ENCODE data around the gene DECR2.

Gene DECR2

DNA sequence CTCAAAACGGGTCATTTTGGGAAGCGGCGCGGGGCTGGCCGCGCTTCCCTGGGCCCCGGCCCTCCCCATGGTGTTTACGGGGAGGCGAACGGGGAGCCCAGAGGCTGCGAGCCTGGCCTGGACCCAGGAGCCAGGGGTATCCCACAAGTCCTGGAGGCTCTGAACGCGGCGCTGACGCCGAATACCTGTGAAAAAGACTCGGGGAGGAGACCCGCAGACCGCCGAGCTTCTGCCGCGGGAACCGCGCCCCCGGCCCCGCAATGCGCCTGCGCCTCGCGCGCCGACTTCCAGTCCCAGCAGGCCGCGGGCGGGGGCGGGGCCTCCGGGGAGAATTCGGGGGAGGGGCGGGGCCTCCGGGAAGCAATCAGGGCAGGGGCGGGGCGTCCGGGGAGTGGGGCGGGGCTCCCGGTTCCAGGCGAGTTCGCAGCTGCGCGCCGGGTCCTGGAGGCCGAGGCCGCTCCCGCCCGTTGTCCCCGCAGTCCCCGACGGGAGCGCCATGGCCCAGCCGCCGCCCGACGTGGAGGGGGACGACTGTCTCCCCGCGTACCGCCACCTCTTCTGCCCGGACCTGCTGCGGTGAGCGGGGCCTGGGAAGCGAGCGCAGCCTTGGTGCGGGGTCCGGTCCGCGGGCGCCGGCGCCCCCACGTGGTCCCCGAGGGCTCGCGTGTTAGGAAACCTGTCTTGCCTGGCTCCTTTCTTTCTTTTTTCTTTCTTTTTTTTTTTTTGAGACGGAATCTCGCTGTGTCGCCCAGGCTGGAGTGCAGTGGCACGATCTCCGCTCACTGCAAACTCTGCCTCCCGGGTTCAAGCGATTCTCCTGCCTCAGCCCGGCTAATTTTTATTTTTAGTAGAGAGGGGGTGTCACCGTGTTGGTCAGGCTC lies at the start of gene DECR2:
TSS of gene DECR2 (plus strand) at position 418 of the 881 bp plus-strand sequence. CDS start at position 497, 79 bp downstream.
- no peaks in the 10 kb centered on the region for H3K9me3 ChIP-seq (ENCODE audit: control insufficient read depth, low read depth, low read length)
- H3K27ac ChIP-seq (ENCODE audit: low read length) = no peak within 1 kb of the TSS
- H3K4me3 ChIP-seq (ENCODE audit: low read length) = peak within 1 kb of the TSS; percentile 66
- H3K4me1 ChIP-seq (ENCODE audit: control insufficient read depth, low read depth, low read length) = peaks cover 1% of the 10 kb centered on the region
- peak within 1 kb of the TSS; percentile 63 for H3K9ac ChIP-seq (ENCODE audit: low read length)
- H3K27me3 ChIP-seq (ENCODE audit: control insufficient read depth, insufficient read depth, low read length) = no peaks in the 10 kb centered on the region
- peaks cover 15% of the 10 kb centered on the region for H3K36me3 ChIP-seq (ENCODE audit: control insufficient read depth, low read depth, low read length)

- no peak within 1 kb of the TSS for H3K27ac ChIP-seq (ENCODE audit: low read length)
- H3K36me3 ChIP-seq (ENCODE audit: control insufficient read depth, low read depth, low read length) = peaks cover 4% of the 10 kb centered on the region
- H3K4me3 ChIP-seq (ENCODE audit: low read length) = peak within 1 kb of the TSS; percentile 71
- no peaks in the 10 kb centered on the region for H3K27me3 ChIP-seq (ENCODE audit: control insufficient read depth, insufficient read depth, low read length)
- H3K4me1 ChIP-seq (ENCODE audit: control insufficient read depth, low read depth, low read length) = no peaks in the 10 kb centered on the region
- H3K9me3 ChIP-seq (ENCODE audit: control insufficient read depth, low read depth, low read length) = no peaks in the 10 kb centered on the region
- H3K9ac ChIP-seq (ENCODE audit: low read length) = peak within 1 kb of the TSS; percentile 50
Measured at GRCh38 chr16:352547-353403, 48.9 kb upstream of the DECR2 start, which contains the start of gene AXIN1. TSS of gene AXIN1 (minus strand) at chr16:352723. CDS start at chr16:347025, 5,698 bp downstream.

- Histone ChIP-seq H3K9me3 (ENCODE audit: control insufficient read depth, low read depth, low read length) (no peaks in the 10 kb centered on the region), H3K4me1 (ENCODE audit: control insufficient read depth, low read depth, low read length) (no peaks in the 10 kb centered on the region), H3K27me3 (ENCODE audit: control insufficient read depth, insufficient read depth, low read length) (no peaks in the 10 kb centered on the region), H3K4me3 (ENCODE audit: low read length) (peak overlapping the region; percentile 50), H3K9ac (ENCODE audit: low read length) (no peak overlapping the region), H3K36me3 (ENCODE audit: control insufficient read depth, low read depth, low read length) (peaks cover 4% of the 10 kb centered on the region), H3K27ac (ENCODE audit: low read length) (no peak overlapping the region)
Measured at GRCh38 chr16:353404-354290, 48.0 kb upstream of the DECR2 start.

DNA sequence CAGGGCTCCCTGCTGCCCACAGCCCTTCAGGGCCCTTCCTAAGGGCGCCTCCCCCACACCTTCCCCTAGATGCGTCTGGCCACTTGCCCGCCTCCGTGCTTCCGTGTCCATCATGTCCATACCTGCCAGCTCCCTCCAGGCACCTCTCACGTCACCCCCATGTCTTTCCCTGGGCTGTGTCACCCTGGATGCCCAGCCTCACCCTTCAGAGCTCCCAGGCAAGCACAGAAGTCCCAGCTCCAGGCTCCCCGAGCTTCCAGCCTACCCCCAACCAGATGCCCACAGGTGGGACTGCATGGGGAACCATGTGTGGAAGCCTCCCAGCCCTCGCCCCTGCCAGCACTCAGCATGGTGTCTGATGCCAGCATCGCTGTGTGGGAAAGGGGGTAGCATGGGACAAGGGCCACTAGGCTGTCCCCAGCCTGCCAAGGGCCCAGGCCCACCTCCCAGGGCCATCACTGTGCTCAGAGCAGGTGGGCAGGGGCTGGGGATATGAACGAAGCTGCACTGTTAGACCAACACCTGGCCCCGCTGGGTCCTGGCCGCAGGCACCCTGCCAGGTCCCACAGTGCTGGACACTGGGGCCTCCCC lies 47.3 kb upstream of the DECR2 start:
- H3K4me3 ChIP-seq (ENCODE audit: low read length) = no peak overlapping the region
- H3K27ac ChIP-seq (ENCODE audit: low read length) = no peak overlapping the region
- H3K4me1 ChIP-seq (ENCODE audit: control insufficient read depth, low read depth, low read length) = no peaks in the 10 kb centered on the region
- peaks cover 4% of the 10 kb centered on the region for H3K36me3 ChIP-seq (ENCODE audit: control insufficient read depth, low read depth, low read length)
- no peaks in the 10 kb centered on the region for H3K27me3 ChIP-seq (ENCODE audit: control insufficient read depth, insufficient read depth, low read length)
- no peak overlapping the region for H3K9ac ChIP-seq (ENCODE audit: low read length)
- H3K9me3 ChIP-seq (ENCODE audit: control insufficient read depth, low read depth, low read length) = no peaks in the 10 kb centered on the region

GRCh38 chr16:354971-355461 lies 46.7 kb upstream of the DECR2 start:
- H3K9ac ChIP-seq (ENCODE audit: low read length) = no peak overlapping the region

GRCh38 chr16:356741-357140 lies 44.9 kb upstream of the DECR2 start:
- no peak overlapping the region for H3K27ac ChIP-seq (ENCODE audit: low read length)
- no peaks in the 10 kb centered on the region for H3K4me1 ChIP-seq (ENCODE audit: control insufficient read depth, low read depth, low read length)
- no peaks in the 10 kb centered on the region for H3K9me3 ChIP-seq (ENCODE audit: control insufficient read depth, low read depth, low read length)
- no peak overlapping the region for H3K9ac ChIP-seq (ENCODE audit: low read length)
- H3K27me3 ChIP-seq (ENCODE audit: control insufficient read depth, insufficient read depth, low read length) = no peaks in the 10 kb centered on the region
- H3K36me3 ChIP-seq (ENCODE audit: control insufficient read depth, low read depth, low read length) = no peaks in the 10 kb centered on the region
- no peak overlapping the region for H3K4me3 ChIP-seq (ENCODE audit: low read length)

More at GRCh38 chr16:354971-355461, 46.7 kb upstream of the DECR2 start:
- H3K36me3 ChIP-seq (ENCODE audit: control insufficient read depth, low read depth, low read length) = peaks cover 3% of the 10 kb centered on the region
- no peaks in the 10 kb centered on the region for H3K9me3 ChIP-seq (ENCODE audit: control insufficient read depth, low read depth, low read length)
- H3K27ac ChIP-seq (ENCODE audit: low read length) = no peak overlapping the region
- no peaks in the 10 kb centered on the region for H3K27me3 ChIP-seq (ENCODE audit: control insufficient read depth, insufficient read depth, low read length)
- no peak overlapping the region for H3K4me3 ChIP-seq (ENCODE audit: low read length)
- no peaks in the 10 kb centered on the region for H3K4me1 ChIP-seq (ENCODE audit: control insufficient read depth, low read depth, low read length)

GRCh38 chr16:359067-359763 lies 42.5 kb upstream of the DECR2 start:
- Histone ChIP-seq H3K36me3 (ENCODE audit: control insufficient read depth, low read depth, low read length) (no peaks in the 10 kb centered on the region), H3K9me3 (ENCODE audit: control insufficient read depth, low read depth, low read length) (no peaks in the 10 kb centered on the region), H3K4me1 (ENCODE audit: control insufficient read depth, low read depth, low read length) (no peaks in the 10 kb centered on the region), H3K27me3 (ENCODE audit: control insufficient read depth, insufficient read depth, low read length) (no peaks in the 10 kb centered on the region), H3K27ac (ENCODE audit: low read length) (no peak overlapping the region), H3K4me3 (ENCODE audit: low read length) (no peak overlapping the region), H3K9ac (ENCODE audit: low read length) (no peak overlapping the region)

- H3K27ac ChIP-seq (ENCODE audit: low read length) = no peak overlapping the region
- H3K36me3 ChIP-seq (ENCODE audit: control insufficient read depth, low read depth, low read length) = no peaks in the 10 kb centered on the region
- no peaks in the 10 kb centered on the region for H3K27me3 ChIP-seq (ENCODE audit: control insufficient read depth, insufficient read depth, low read length)
- H3K9ac ChIP-seq (ENCODE audit: low read length) = no peak overlapping the region
- no peaks in the 10 kb centered on the region for H3K9me3 ChIP-seq (ENCODE audit: control insufficient read depth, low read depth, low read length)
- H3K4me3 ChIP-seq (ENCODE audit: low read length) = no peak overlapping the region
- no peaks in the 10 kb centered on the region for H3K4me1 ChIP-seq (ENCODE audit: control insufficient read depth, low read depth, low read length)
Measured at GRCh38 chr16:359871-360697, 41.6 kb upstream of the DECR2 start.

DNA sequence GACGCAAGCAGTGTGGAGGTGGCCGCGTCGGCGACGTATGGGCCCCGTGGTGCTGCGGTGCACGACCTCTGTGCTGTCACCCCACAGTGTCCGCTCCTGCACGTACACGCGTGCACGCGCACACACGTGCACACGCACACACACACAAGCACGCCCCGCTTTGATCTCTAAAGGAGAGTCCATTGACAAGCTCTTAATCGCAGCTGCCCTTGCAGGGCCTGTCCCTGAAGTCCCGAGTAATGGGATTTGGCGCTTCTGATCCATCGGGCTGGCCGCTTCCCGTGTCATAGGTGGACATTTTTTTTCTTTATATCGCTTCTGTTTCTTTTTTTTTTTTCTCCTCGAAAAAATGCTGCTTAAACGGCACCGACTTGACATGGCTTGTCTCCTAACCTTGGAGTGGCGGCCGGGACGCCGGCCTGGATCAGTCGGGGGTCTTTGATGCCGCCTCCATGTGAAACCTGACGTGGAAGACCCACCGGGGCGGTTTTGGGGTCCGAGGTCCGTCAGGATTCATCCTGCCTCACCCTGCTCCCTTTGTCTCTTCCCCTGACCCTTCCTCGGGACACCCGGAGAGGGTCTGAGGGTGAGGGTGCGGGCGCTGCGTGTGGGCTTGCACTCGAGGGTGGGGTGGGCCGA lies 40.9 kb upstream of the DECR2 start:
- no peak overlapping the region for H3K9ac ChIP-seq (ENCODE audit: low read length)
- H3K4me1 ChIP-seq (ENCODE audit: control insufficient read depth, low read depth, low read length) = no peaks in the 10 kb centered on the region
- no peaks in the 10 kb centered on the region for H3K36me3 ChIP-seq (ENCODE audit: control insufficient read depth, low read depth, low read length)
- H3K27ac ChIP-seq (ENCODE audit: low read length) = no peak overlapping the region
- no peaks in the 10 kb centered on the region for H3K9me3 ChIP-seq (ENCODE audit: control insufficient read depth, low read depth, low read length)
- no peak overlapping the region for H3K4me3 ChIP-seq (ENCODE audit: low read length)
- H3K27me3 ChIP-seq (ENCODE audit: control insufficient read depth, insufficient read depth, low read length) = no peaks in the 10 kb centered on the region

Measured in iPS-18a (cell line).